Measurements from ENCODE around the gene SELENOV. TPM values are rescaled to one million over a fixed set of nuclear protein-coding genes. Genes with fewer than 3 reads are reported as not detected.

SELENOV gene, protein sequence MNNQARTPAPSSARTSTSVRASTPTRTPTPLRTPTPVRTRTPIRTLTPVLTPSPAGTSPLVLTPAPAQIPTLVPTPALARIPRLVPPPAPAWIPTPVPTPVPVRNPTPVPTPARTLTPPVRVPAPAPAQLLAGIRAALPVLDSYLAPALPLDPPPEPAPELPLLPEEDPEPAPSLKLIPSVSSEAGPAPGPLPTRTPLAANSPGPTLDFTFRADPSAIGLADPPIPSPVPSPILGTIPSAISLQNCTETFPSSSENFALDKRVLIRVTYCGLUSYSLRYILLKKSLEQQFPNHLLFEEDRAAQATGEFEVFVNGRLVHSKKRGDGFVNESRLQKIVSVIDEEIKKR
- not detected for total RNA-seq

DNA sequence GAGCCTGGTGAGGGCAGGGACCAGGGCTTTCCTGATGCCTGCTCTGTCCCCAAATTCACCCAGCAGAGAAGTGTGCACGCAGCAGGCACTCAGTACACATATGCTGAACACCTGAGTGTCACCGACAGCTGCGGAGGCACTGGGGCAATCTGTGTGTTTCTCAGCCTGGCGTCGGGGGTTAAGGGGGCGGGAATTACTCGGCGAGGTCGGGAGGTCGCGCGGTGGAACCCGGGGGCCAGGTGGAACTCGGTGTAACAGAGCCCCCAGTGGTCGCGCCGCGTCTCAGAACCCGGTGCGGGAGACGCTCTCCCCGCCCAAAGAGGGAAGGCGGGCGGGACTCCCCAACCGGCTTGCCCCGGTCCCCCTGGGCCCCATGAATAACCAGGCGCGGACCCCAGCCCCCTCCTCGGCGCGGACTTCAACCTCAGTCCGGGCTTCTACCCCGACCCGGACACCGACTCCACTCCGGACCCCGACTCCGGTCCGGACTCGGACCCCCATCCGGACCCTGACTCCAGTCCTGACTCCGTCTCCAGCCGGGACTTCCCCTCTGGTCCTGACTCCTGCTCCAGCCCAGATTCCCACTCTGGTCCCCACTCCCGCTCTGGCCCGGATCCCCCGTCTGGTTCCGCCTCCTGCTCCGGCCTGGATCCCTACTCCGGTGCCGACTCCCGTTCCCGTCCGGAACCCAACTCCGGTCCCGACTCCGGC, at the start of gene SELENOV:
Gene SELENOV (plus strand): TSS at position 300 of the 711 bp plus-strand sequence. CDS start 74 bp downstream, at position 374.
- no peak for DNase-seq (ENCODE audit: extremely low spot score)
- Histone ChIP-seq H3K27ac (replicated peaks in 1 of 4) (no peak within 1 kb of the TSS), H3K4me3 (peak within 1 kb of the TSS; percentile 42 to 59 (median 47)), H3K9me3 (no peaks in the 10 kb centered on the region), H3K36me3 (no peaks in the 10 kb centered on the region), H3K27me3 (peaks cover 0 to 76% (median 29%) of the 10 kb centered on the region in 4 donors), H3K4me1 (peaks cover 10 to 19% (median 17%) of the 10 kb centered on the region in 4 donors)
- TF ChIP-seq EP300 (IDR thresholded peaks at IDR 0.05) = no peak
- no peak for TF ChIP-seq POLR2A (IDR thresholded peaks at IDR 0.05; ENCODE audit: low read depth)
- no peak for TF ChIP-seq POLR2AphosphoS5 (IDR thresholded peaks at IDR 0.05)
- TF ChIP-seq, protein P1, sequence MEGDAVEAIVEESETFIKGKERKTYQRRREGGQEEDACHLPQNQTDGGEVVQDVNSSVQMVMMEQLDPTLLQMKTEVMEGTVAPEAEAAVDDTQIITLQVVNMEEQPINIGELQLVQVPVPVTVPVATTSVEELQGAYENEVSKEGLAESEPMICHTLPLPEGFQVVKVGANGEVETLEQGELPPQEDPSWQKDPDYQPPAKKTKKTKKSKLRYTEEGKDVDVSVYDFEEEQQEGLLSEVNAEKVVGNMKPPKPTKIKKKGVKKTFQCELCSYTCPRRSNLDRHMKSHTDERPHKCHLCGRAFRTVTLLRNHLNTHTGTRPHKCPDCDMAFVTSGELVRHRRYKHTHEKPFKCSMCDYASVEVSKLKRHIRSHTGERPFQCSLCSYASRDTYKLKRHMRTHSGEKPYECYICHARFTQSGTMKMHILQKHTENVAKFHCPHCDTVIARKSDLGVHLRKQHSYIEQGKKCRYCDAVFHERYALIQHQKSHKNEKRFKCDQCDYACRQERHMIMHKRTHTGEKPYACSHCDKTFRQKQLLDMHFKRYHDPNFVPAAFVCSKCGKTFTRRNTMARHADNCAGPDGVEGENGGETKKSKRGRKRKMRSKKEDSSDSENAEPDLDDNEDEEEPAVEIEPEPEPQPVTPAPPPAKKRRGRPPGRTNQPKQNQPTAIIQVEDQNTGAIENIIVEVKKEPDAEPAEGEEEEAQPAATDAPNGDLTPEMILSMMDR (IDR thresholded peaks at IDR 0.05) = no peak
- 0% methylated on average over 27 of the region's 56 CpGs for WGBS
- intact Hi-C loops (cut with DNase I) = no loop called here

DNA sequence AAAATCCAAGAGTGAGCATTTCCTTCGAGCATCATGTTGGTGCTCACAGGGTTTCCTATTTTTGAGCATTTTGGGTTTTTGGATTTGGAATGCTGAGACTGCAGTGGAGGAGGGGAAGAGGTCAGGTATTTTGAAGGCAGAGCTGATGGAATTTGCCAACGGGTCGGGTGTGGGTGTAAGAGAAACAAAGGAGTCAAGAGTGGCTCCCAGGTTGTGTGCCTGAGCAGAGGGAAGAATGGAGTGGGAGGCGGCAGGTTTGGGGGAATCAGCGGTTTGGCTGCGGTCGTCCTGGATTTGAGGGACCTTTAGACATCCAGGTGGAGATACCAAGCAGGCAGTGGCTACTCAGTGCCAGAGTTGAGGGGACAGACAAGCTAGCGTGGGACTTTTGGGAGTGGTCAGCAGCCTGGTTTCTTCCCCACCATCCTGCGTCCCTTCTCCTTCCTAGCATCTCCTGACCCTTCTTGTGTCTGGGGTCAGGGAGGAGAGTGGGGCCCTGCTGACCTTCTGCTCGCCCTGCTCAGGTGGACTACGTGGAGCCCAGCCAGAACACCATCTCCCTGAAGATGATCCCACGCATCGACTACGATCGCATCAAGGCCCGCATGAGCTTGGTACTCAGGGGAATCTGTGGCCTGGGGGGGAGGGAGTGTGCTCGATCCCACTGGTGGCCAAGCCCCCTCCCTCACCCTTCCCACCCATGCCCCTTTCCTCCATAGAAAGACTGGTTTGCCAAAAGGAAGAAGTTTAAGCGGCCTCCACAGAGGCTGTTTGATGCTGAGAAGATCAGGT, 48.8 kb upstream of the SELENOV start:
- H3K9me3 ChIP-seq = no peaks in the 10 kb centered on the region
- no peaks in the 10 kb centered on the region for H3K27me3 ChIP-seq
- H3K27ac ChIP-seq (replicated peaks in 1 of 4) = no peak overlapping the region
- H3K36me3 ChIP-seq = peaks cover 69 to 97% (median 87%) of the 10 kb centered on the region in 4 donors
- WGBS = 96% methylated on average over 14 of the region's 18 CpGs
- DNase-seq (ENCODE audit: extremely low spot score) = no peak
- H3K4me1 ChIP-seq = no peaks in the 10 kb centered on the region
- no peak overlapping the region for H3K4me3 ChIP-seq
- TF ChIP-seq EP300 (IDR thresholded peaks at IDR 0.05) = no peak
- TF ChIP-seq, protein P1 (IDR thresholded peaks at IDR 0.05) = no peak
- TF ChIP-seq POLR2A (IDR thresholded peaks at IDR 0.05; ENCODE audit: low read depth) = no peak
- no peak for TF ChIP-seq POLR2AphosphoS5 (IDR thresholded peaks at IDR 0.05)
- intact Hi-C loops (cut with DNase I) = no loop called here

DNA sequence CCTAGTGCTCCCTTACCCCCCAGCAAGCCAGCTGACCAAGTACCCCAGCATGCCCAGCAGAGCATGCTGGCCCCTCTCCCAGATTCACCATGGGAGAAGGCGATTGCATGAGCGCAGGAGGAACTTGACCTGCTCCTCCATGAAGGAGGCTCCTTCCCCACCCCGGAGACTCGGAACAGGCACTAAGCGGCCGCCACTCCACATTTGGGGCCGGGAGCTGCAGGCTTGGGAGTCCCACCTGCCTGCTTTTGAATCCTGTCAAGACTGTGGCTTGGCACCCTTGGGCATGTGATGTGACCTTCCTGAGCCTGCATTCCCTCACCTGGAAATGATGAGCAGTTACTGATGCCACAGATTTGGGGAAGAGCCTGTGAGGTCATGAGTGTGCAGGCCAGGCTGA, 47.0 kb upstream of the SELENOV start:
- Histone ChIP-seq H3K36me3 (peaks cover 85 to 100% (median 96%) of the 10 kb centered on the region in 4 donors), H3K9me3 (no peaks in the 10 kb centered on the region), H3K27me3 (no peaks in the 10 kb centered on the region), H3K4me1 (no peaks in the 10 kb centered on the region), H3K27ac (replicated peaks in 1 of 4) (no peak overlapping the region), H3K4me3 (no peak overlapping the region)
- no peak for TF ChIP-seq EP300 (IDR thresholded peaks at IDR 0.05)
- TF ChIP-seq POLR2A (IDR thresholded peaks at IDR 0.05; ENCODE audit: low read depth) = no peak
- TF ChIP-seq, protein P1 (IDR thresholded peaks at IDR 0.05) = no peak
- no peak for TF ChIP-seq POLR2AphosphoS5 (IDR thresholded peaks at IDR 0.05)
- intact Hi-C loops (cut with DNase I) = no loop called here
- no peak for DNase-seq (ENCODE audit: extremely low spot score)
- 93% methylated on average over 7 of the region's 7 CpGs for WGBS

DNA sequence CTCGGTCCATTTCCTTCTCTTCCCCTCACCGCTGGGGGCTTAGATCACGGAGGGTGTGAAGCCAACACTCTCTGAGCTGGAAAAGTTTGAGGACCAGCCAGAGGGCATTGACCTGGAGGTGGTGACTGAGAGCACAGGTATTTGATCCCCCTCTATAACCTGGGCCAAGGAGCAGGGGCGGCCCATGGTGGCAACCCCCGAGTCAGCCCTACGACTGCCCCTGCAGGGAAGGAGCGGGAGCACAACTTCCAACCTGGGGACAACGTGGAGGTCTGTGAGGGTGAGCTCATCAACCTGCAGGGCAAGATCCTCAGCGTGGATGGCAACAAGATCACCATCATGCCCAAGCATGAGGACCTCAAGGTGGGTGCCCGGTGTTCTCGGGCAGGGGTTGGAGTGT, 45.9 kb upstream of the SELENOV start:
- no peak for TF ChIP-seq POLR2A (IDR thresholded peaks at IDR 0.05; ENCODE audit: low read depth)
- TF ChIP-seq POLR2AphosphoS5 (IDR thresholded peaks at IDR 0.05) = no peak
- TF ChIP-seq, protein P1 (IDR thresholded peaks at IDR 0.05) = no peak
- TF ChIP-seq EP300 (IDR thresholded peaks at IDR 0.05) = no peak
- intact Hi-C loops (cut with DNase I) = no loop called here
- Histone ChIP-seq H3K9me3 (no peaks in the 10 kb centered on the region), H3K27me3 (no peaks in the 10 kb centered on the region), H3K4me1 (no peaks in the 10 kb centered on the region), H3K4me3 (no peak overlapping the region), H3K27ac (replicated peaks in 1 of 4) (no peak overlapping the region), H3K36me3 (peaks cover 94 to 100% (median 100%) of the 10 kb centered on the region in 4 donors)
- no peak for DNase-seq (ENCODE audit: extremely low spot score)
- 94% methylated on average over 5 of the region's 11 CpGs for WGBS
